ENCODE results near the gene ELFN2. TPM values are rescaled to one million over a fixed set of nuclear protein-coding genes. Genes with fewer than 3 reads are reported as not detected.
"Not testable (repeated sequence)": the region's sequence is repeated elsewhere in the genome, so short reads cannot be mapped to it uniquely, and the experiment has no call there.

The ELFN2 gene
- total RNA-seq, 1 experiment from 2014 or later = 0.34 TPM

GRCh38 chr22:37401401-37402183 lies 25.7 kb downstream of the ELFN2 start:
- in situ Hi-C loops (cut with HindIII; ENCODE audit: low pct_unique_long_range_greater_than_20kb, low sequenced_read_pairs) = no loop called here
- no peak for DNase-seq (ENCODE audit: low read depth, low spot score)

GRCh38 chr22:37400719-37401118 lies 26.6 kb downstream of the ELFN2 start:
- DNase-seq (ENCODE audit: low read depth, low spot score) = no peak
- in situ Hi-C loops (cut with HindIII; ENCODE audit: low pct_unique_long_range_greater_than_20kb, low sequenced_read_pairs) = no loop called here

GRCh38 chr22:37399457-37399856 lies 27.8 kb downstream of the ELFN2 start:
- in situ Hi-C loops (cut with HindIII; ENCODE audit: low pct_unique_long_range_greater_than_20kb, low sequenced_read_pairs) = loop anchor here (10.0 kb wide), 1 partner anchor 75 kb away; no protein-coding TSS in a partner anchor
- not testable (repeated sequence) for DNase-seq (ENCODE audit: low read depth, low spot score)

- in situ Hi-C loops (cut with HindIII; ENCODE audit: low pct_unique_long_range_greater_than_20kb, low sequenced_read_pairs) = loop anchor here (10.0 kb wide), 1 partner anchor 72 kb away; no protein-coding TSS in a partner anchor
- no peak for DNase-seq (ENCODE audit: low read depth, low spot score)
Observed at GRCh38 chr22:37397226-37397625, 30.1 kb downstream of the ELFN2 start.

GRCh38 chr22:37396488-37397084 lies 30.7 kb downstream of the ELFN2 start:
- DNase-seq (ENCODE audit: low read depth, low spot score) = no peak
- in situ Hi-C loops (cut with HindIII; ENCODE audit: low pct_unique_long_range_greater_than_20kb, low sequenced_read_pairs) = loop anchor here (10.0 kb wide), 1 partner anchor 72 kb away; no protein-coding TSS in a partner anchor

- in situ Hi-C loops (cut with HindIII; ENCODE audit: low pct_unique_long_range_greater_than_20kb, low sequenced_read_pairs) = loop anchor here (10.0 kb wide), 1 partner anchor 70 kb away; no protein-coding TSS in a partner anchor
- DNase-seq (ENCODE audit: low read depth, low spot score) = no peak
Observed at GRCh38 chr22:37394341-37394740, 32.9 kb downstream of the ELFN2 start.

- in situ Hi-C loops (cut with HindIII; ENCODE audit: low pct_unique_long_range_greater_than_20kb, low sequenced_read_pairs) = loop anchor here (10.0 kb wide), 1 partner anchor 69 kb away; no protein-coding TSS in a partner anchor
Observed at GRCh38 chr22:37393746-37394145, 33.5 kb downstream of the ELFN2 start.

GRCh38 chr22:37392721-37393328 lies 34.5 kb downstream of the ELFN2 start:
- no peak for DNase-seq (ENCODE audit: low read depth, low spot score)
- in situ Hi-C loops (cut with HindIII; ENCODE audit: low pct_unique_long_range_greater_than_20kb, low sequenced_read_pairs) = loop anchor here (10.0 kb wide), 1 partner anchor 68 kb away; no protein-coding TSS in a partner anchor

More at GRCh38 chr22:37393746-37394145, 33.5 kb downstream of the ELFN2 start:
- no peak for DNase-seq (ENCODE audit: low read depth, low spot score)

GRCh38 chr22:37391702-37392101 lies 35.6 kb downstream of the ELFN2 start:
- no peak for DNase-seq (ENCODE audit: low read depth, low spot score)
- in situ Hi-C loops (cut with HindIII; ENCODE audit: low pct_unique_long_range_greater_than_20kb, low sequenced_read_pairs) = loop anchor here (10.0 kb wide), 1 partner anchor 67 kb away; no protein-coding TSS in a partner anchor

GRCh38 chr22:37390075-37390474 lies 37.2 kb downstream of the ELFN2 start:
- in situ Hi-C loops (cut with HindIII; ENCODE audit: low pct_unique_long_range_greater_than_20kb, low sequenced_read_pairs) = loop anchor here (10.0 kb wide), 1 partner anchor 65 kb away; no protein-coding TSS in a partner anchor
- no peak for DNase-seq (ENCODE audit: low read depth, low spot score)

GRCh38 chr22:37388538-37388937 lies 38.7 kb downstream of the ELFN2 start:
- DNase-seq (ENCODE audit: low read depth, low spot score) = no peak
- in situ Hi-C loops (cut with HindIII; ENCODE audit: low pct_unique_long_range_greater_than_20kb, low sequenced_read_pairs) = no loop called here

- no peak for DNase-seq (ENCODE audit: low read depth, low spot score)
- in situ Hi-C loops (cut with HindIII; ENCODE audit: low pct_unique_long_range_greater_than_20kb, low sequenced_read_pairs) = no loop called here
Observed at GRCh38 chr22:37387793-37388192, 39.5 kb downstream of the ELFN2 start.

- DNase-seq (ENCODE audit: low read depth, low spot score) = no peak
- in situ Hi-C loops (cut with HindIII; ENCODE audit: low pct_unique_long_range_greater_than_20kb, low sequenced_read_pairs) = no loop called here
Observed at GRCh38 chr22:37386441-37386840, 40.8 kb downstream of the ELFN2 start.

GRCh38 chr22:37384691-37385090 lies 42.6 kb downstream of the ELFN2 start:
- in situ Hi-C loops (cut with HindIII; ENCODE audit: low pct_unique_long_range_greater_than_20kb, low sequenced_read_pairs) = no loop called here
- DNase-seq (ENCODE audit: low read depth, low spot score) = no peak

- in situ Hi-C loops (cut with HindIII; ENCODE audit: low pct_unique_long_range_greater_than_20kb, low sequenced_read_pairs) = no loop called here
- DNase-seq (ENCODE audit: low read depth, low spot score) = no peak
Observed at GRCh38 chr22:37383341-37383740, 43.9 kb downstream of the ELFN2 start.

- DNase-seq (ENCODE audit: low read depth, low spot score) = no peak
- in situ Hi-C loops (cut with HindIII; ENCODE audit: low pct_unique_long_range_greater_than_20kb, low sequenced_read_pairs) = no loop called here
Observed at GRCh38 chr22:37381489-37381888, 45.8 kb downstream of the ELFN2 start.

- no peak for DNase-seq (ENCODE audit: low read depth, low spot score)
- in situ Hi-C loops (cut with HindIII; ENCODE audit: low pct_unique_long_range_greater_than_20kb, low sequenced_read_pairs) = no loop called here
Observed at GRCh38 chr22:37379722-37380121, 47.6 kb downstream of the ELFN2 start.

GRCh38 chr22:37379085-37379484 lies 48.2 kb downstream of the ELFN2 start:
- in situ Hi-C loops (cut with HindIII; ENCODE audit: low pct_unique_long_range_greater_than_20kb, low sequenced_read_pairs) = no loop called here
- DNase-seq (ENCODE audit: low read depth, low spot score) = no peak

All from SK-MEL-5 (cell line).